ENCODE measurements around the gene ARID3A. TPM values are rescaled to one million over a fixed set of nuclear protein-coding genes. Genes with fewer than 3 reads are reported as not detected.

The ARID3A gene
- total and polyA plus RNA-seq, 4 donors = 7.7 to 29.7 (median 19.8) TPM

DNA sequence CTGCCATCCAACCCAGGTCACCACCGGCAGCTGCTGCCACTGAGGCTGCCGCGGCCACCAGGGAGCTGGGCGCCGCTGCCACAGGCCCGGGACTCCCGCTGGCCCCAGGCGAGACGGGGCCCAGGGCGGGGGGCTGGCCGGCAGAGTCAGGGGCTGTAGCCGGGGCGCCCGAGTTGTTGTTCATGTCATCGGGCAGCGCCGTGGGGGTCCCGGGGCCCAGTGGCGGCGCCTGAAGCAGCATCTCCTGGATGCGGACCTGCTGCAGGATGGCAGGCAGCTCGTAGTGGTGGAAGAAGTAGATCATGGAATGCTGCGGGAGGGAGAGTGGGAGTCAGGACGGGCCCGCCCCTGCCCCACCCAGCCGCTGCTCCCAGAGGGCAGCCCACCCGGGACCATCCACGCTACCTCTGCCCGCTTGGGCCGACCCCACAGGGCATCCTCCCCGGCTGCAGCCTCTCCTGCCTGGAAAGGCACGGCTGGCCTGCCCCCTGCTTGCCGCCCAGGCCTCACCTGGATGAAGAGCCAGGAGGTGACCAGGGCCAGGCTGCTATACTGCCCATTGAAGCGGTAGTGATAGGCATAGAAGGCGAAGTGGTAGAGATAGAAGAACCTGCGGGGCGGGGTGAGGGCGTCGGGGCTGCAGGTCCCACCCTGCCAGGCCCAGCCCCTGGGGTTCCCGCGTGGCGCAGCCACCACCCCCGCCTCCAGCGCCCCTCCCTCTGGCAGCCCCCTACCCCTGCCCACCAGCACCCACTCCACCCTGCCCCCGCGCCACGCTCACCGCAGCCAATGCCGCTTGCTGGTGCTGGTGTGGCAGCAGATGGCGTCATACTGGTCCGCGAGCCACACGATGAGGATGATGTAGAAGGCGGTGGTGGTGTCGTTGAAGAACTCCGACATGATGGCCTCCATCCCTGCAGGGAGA is 85.0 kb downstream of the ARID3A start:
- H3K4me3 ChIP-seq = no peak overlapping the region
- no peak for DNase-seq
- 94 to 97% methylated on average over 52 to 56 of the region's 56 CpGs for WGBS, 2 donors
- no peak overlapping the region for H3K27ac ChIP-seq (ENCODE audit: low read depth in 1 of 2, low read length in 1 of 2)
- H3K9me3 ChIP-seq (ENCODE audit: control insufficient read depth in 4 of 4, insufficient read depth in 3 of 4, low read length in 3 of 4) = peaks cover 0 to 2% (median 0%) of the 10 kb centered on the region in 4 donors
- no peak overlapping the region for H3K9ac ChIP-seq (ENCODE audit: insufficient read depth in 1 of 2, low read length in 2 of 2)
- peaks cover 3 to 71% (median 18%) of the 10 kb centered on the region in 4 donors for H3K36me3 ChIP-seq (ENCODE audit: control insufficient read depth in 4 of 4, insufficient read depth in 4 of 4, low read length in 4 of 4)
- no peaks in the 10 kb centered on the region for H3K27me3 ChIP-seq (ENCODE audit: control insufficient read depth in 3 of 3, insufficient read depth in 3 of 3, low read length in 2 of 3)
- H3K4me1 ChIP-seq (ENCODE audit: control insufficient read depth in 5 of 5, insufficient read depth in 5 of 5, low read length in 5 of 5) = peaks cover 0 to 32% (median 3%) of the 10 kb centered on the region in 5 donors
- TF ChIP-seq, protein P1, sequence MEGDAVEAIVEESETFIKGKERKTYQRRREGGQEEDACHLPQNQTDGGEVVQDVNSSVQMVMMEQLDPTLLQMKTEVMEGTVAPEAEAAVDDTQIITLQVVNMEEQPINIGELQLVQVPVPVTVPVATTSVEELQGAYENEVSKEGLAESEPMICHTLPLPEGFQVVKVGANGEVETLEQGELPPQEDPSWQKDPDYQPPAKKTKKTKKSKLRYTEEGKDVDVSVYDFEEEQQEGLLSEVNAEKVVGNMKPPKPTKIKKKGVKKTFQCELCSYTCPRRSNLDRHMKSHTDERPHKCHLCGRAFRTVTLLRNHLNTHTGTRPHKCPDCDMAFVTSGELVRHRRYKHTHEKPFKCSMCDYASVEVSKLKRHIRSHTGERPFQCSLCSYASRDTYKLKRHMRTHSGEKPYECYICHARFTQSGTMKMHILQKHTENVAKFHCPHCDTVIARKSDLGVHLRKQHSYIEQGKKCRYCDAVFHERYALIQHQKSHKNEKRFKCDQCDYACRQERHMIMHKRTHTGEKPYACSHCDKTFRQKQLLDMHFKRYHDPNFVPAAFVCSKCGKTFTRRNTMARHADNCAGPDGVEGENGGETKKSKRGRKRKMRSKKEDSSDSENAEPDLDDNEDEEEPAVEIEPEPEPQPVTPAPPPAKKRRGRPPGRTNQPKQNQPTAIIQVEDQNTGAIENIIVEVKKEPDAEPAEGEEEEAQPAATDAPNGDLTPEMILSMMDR (IDR thresholded peaks at IDR 0.05; ENCODE audit: control extremely low read depth, extremely low read depth) = no peak
- no peak for ATAC-seq (ENCODE audit: insufficient read depth, low FRiP score)

DNA sequence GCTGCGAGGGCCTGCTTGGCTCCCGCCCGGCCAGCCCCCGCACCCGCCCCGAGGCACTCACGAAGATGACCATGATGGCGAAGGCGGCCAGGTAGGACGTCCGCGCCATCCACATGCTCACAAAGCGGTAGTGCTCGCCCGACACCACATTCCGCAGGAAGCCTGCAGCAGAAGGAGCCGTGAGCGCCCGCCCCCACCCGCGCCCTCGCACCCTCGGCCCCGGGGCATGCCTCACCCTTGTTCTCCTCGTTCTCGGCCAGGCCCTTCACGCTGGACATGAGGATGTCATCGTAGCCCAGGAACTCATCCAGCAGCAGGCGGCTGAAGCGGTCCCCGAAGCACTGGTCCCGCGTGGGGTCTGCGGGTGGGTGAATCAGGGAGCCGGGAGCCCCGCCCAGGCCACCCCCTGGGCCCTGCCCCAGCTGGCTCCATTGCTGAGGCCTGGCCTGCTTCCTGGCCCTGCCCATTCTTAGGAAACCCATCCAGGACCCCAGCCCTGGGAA is 86.0 kb downstream of the ARID3A start:
- Histone ChIP-seq H3K27me3 (ENCODE audit: control insufficient read depth in 3 of 3, insufficient read depth in 3 of 3, low read length in 2 of 3) (no peaks in the 10 kb centered on the region), H3K9ac (ENCODE audit: insufficient read depth in 1 of 2, low read length in 2 of 2) (no peak overlapping the region), H3K9me3 (ENCODE audit: control insufficient read depth in 4 of 4, insufficient read depth in 3 of 4, low read length in 3 of 4) (peaks cover 0 to 2% (median 0%) of the 10 kb centered on the region in 4 donors), H3K4me3 (no peak overlapping the region), H3K36me3 (ENCODE audit: control insufficient read depth in 4 of 4, insufficient read depth in 4 of 4, low read length in 4 of 4) (peaks cover 3 to 71% (median 18%) of the 10 kb centered on the region in 4 donors), H3K27ac (ENCODE audit: low read depth in 1 of 2, low read length in 1 of 2) (no peak overlapping the region), H3K4me1 (ENCODE audit: control insufficient read depth in 5 of 5, insufficient read depth in 5 of 5, low read length in 5 of 5) (peaks cover 0 to 41% (median 11%) of the 10 kb centered on the region in 5 donors)
- WGBS, 2 donors = 96 to 97% methylated on average over 34 to 36 of the region's 36 CpGs
- DNase-seq (no peak), ATAC-seq (ENCODE audit: insufficient read depth, low FRiP score) (no peak)
- TF ChIP-seq, protein P1 (IDR thresholded peaks at IDR 0.05; ENCODE audit: control extremely low read depth, extremely low read depth) = no peak

- 95 to 96% methylated on average over 17 to 18 of the region's 18 CpGs for whole genome bisulfite sequencing, 2 donors
- Histone ChIP-seq H3K36me3 (ENCODE audit: control insufficient read depth in 4 of 4, insufficient read depth in 4 of 4, low read length in 4 of 4) (peaks cover 3 to 70% (median 18%) of the 10 kb centered on the region in 4 donors), H3K4me3 (no peak overlapping the region), H3K9ac (ENCODE audit: insufficient read depth in 1 of 2, low read length in 2 of 2) (no peak overlapping the region), H3K27me3 (ENCODE audit: control insufficient read depth in 3 of 3, insufficient read depth in 3 of 3, low read length in 2 of 3) (no peaks in the 10 kb centered on the region), H3K4me1 (ENCODE audit: control insufficient read depth in 5 of 5, insufficient read depth in 5 of 5, low read length in 5 of 5) (peaks cover 0 to 45% (median 11%) of the 10 kb centered on the region in 5 donors), H3K27ac (ENCODE audit: low read depth in 1 of 2, low read length in 1 of 2) (no peak overlapping the region), H3K9me3 (ENCODE audit: control insufficient read depth in 4 of 4, insufficient read depth in 3 of 4, low read length in 3 of 4) (peaks cover 0 to 2% (median 0%) of the 10 kb centered on the region in 4 donors)
- TF ChIP-seq, protein P1 (IDR thresholded peaks at IDR 0.05; ENCODE audit: control extremely low read depth, extremely low read depth) = no peak
- no peak for ATAC-seq (ENCODE audit: insufficient read depth, low FRiP score)
- DNase-seq = no peak
Observed at GRCh38 chr19:1012334-1012733, 86.5 kb downstream of the ARID3A start.

Measured in lung (tissue), 12 donors.